Measurements from ENCODE around the gene TCF7L2.

DNA sequence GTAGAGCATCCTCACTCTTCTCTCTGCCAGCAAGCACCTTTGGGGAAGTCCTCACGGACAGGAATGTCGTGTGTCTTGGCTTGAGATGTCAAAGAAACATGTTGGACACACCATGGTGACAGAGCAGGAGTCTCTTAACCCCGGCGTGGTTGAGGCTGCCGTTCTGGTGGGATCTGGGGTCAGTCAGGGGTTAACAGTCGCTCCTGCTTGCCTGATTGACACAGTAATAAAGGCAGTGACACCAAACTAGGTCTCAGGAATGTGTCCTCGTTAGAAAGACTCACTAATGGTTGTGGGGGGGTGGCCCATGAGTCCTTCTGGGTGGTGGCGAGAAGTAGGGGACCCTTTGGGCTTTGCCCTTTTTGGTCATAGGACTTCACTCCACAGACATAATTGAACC is 69.0 kb downstream of the TCF7L2 start:
- TF ChIP-seq, protein P1, sequence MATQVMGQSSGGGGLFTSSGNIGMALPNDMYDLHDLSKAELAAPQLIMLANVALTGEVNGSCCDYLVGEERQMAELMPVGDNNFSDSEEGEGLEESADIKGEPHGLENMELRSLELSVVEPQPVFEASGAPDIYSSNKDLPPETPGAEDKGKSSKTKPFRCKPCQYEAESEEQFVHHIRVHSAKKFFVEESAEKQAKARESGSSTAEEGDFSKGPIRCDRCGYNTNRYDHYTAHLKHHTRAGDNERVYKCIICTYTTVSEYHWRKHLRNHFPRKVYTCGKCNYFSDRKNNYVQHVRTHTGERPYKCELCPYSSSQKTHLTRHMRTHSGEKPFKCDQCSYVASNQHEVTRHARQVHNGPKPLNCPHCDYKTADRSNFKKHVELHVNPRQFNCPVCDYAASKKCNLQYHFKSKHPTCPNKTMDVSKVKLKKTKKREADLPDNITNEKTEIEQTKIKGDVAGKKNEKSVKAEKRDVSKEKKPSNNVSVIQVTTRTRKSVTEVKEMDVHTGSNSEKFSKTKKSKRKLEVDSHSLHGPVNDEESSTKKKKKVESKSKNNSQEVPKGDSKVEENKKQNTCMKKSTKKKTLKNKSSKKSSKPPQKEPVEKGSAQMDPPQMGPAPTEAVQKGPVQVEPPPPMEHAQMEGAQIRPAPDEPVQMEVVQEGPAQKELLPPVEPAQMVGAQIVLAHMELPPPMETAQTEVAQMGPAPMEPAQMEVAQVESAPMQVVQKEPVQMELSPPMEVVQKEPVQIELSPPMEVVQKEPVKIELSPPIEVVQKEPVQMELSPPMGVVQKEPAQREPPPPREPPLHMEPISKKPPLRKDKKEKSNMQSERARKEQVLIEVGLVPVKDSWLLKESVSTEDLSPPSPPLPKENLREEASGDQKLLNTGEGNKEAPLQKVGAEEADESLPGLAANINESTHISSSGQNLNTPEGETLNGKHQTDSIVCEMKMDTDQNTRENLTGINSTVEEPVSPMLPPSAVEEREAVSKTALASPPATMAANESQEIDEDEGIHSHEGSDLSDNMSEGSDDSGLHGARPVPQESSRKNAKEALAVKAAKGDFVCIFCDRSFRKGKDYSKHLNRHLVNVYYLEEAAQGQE (IDR thresholded peaks at IDR 0.05; ENCODE audit: insufficient read depth in 1 of 2, low read depth in 2 of 2, low read length in 2 of 2): no peak
- TF ChIP-seq POLR2AphosphoS5 (IDR thresholded peaks at IDR 0.05; ENCODE audit: low read depth, low read length) (no peak), SIN3A (IDR thresholded peaks at IDR 0.05; ENCODE audit: borderline replicate concordance, insufficient read depth, low read length) (no peak), TAF1 (IDR thresholded peaks at IDR 0.05; ENCODE audit: borderline replicate concordance, insufficient read depth, low read length) (no peak), FOXP2 (optimal IDR thresholded peaks at IDR 0.05; ENCODE audit: borderline replicate concordance, extremely low read depth, extremely low read length, insufficient read depth) (no peak)

Data from PFSK-1 (cell line).